ENCODE data around the gene LMO7.

LMO7 gene

GRCh38 chr13:75635828-75636435 is at the start of gene LMO7:
Gene LMO7, plus strand, starts transcription at chr13:75636330. Its CDS starts 328 bp downstream, at chr13:75636658.
- peak in 1 of 2 experiments; percentile 24 for DNase-seq

GRCh38 chr13:75587679-75588078 is 48.5 kb upstream of the LMO7 start:
- no peak for DNase-seq

GRCh38 chr13:75596657-75597182 is 39.4 kb upstream of the LMO7 start:
- DNase-seq, result no peak

GRCh38 chr13:75600371-75600770 is 35.8 kb upstream of the LMO7 start:
- DNase-seq, result no peak

- no peak for DNase-seq
These were observed 33.1 kb upstream of the LMO7 start for GRCh38 chr13:75603038-75603437.

- DNase-seq, result no peak
These were observed 28.7 kb upstream of the LMO7 start for GRCh38 chr13:75607447-75607846.

- DNase-seq, result no peak
These were observed 25.7 kb upstream of the LMO7 start for GRCh38 chr13:75610466-75610865.

GRCh38 chr13:75612354-75612753 is 23.8 kb upstream of the LMO7 start:
- no peak for DNase-seq

- DNase-seq, result no peak
These were observed 18.9 kb upstream of the LMO7 start for GRCh38 chr13:75617230-75617629.

GRCh38 chr13:75618308-75618707 is 17.8 kb upstream of the LMO7 start:
- DNase-seq, result no peak

- no peak for DNase-seq
These were observed 16.1 kb upstream of the LMO7 start for GRCh38 chr13:75620020-75620419.

GRCh38 chr13:75621147-75621546 is 15.0 kb upstream of the LMO7 start:
- no peak for DNase-seq

GRCh38 chr13:75628801-75629200 is 7.3 kb upstream of the LMO7 start:
- no peak for DNase-seq

GRCh38 chr13:75633285-75633684 is 2.8 kb upstream of the LMO7 start:
- DNase-seq, result no peak

- DNase-seq, result peak in 1 of 2 experiments; percentile 0
These were observed 866 bp upstream of the LMO7 start for GRCh38 chr13:75635101-75635827.

GRCh38 chr13:75636436-75637180 is 478 bp downstream of the LMO7 start:
- peak; percentile 20 to 28 for DNase-seq

GRCh38 chr13:75637181-75637750 is 1.1 kb downstream of the LMO7 start:
- DNase-seq, result no peak

GRCh38 chr13:75639454-75639853 is 3.3 kb downstream of the LMO7 start:
- DNase-seq, result no peak

- DNase-seq, result no peak
These were observed 4.9 kb downstream of the LMO7 start for GRCh38 chr13:75641026-75641425.

- no peak for DNase-seq
These were observed 7.1 kb downstream of the LMO7 start for GRCh38 chr13:75643182-75643581.

GRCh38 chr13:75643693-75644092 is 7.6 kb downstream of the LMO7 start:
- no peak for DNase-seq

GRCh38 chr13:75645141-75645540 is 9.0 kb downstream of the LMO7 start:
- no peak for DNase-seq

GRCh38 chr13:75647126-75647784 is 11.1 kb downstream of the LMO7 start:
- DNase-seq, result no peak
